Ureter (tissue), 1 donor: ENCODE measurements around the gene ADM5. TPM values are rescaled to one million over a fixed set of nuclear protein-coding genes. Genes with fewer than 3 reads are reported as not detected.

Experiments
- DNase-seq: peaks from one replicate; pipeline ENCODE4 v3.0.0-alpha.2; 2020; ENCODE audit warnings: low spot score
- total RNA-seq: library from RNA; stranded (reverse); gene quantifications from one replicate; pipeline ENCODE4 v1.2.4, GENCODE V29; 2023
- donor health status: DM: yes; HTN: yes; CAD: no.

ADM5 gene
- total RNA-seq, 1 donor from 2014 or later: 4.1 TPM

GRCh38 chr19:49658566-49659442, 30.6 kb upstream of the ADM5 start:
- DNase-seq: no peak

DNA sequence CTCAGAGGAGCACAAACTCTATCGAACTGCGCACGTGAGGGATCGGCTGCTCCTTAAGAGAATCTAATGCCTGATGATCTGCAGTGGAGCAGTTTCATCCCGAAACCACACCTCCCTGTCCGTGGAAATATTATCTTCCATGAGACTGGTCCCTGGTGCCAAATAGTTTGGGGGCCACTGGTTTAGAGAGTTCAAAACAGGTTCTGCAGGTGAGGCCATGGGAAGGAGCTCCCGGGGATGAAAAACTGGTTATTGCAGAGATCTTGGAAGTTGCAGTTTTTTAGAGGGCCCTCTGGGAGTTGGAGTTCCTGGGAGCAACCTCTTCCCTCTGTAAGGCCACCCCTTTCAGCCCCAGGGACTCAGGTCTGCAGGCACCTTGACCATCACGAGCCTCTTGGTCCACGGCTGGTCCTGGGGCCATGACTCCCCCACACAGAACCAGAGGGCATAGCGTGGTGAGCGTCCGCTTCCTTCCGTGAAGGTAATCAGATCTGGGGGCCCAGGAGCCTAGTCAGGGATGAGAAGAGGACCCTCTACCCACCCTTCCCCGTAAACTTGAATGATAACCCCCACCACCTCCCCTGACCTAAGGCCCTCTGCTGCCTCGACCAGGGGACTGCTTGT, 28.9 kb upstream of the ADM5 start:
- no peak for DNase-seq

DNA sequence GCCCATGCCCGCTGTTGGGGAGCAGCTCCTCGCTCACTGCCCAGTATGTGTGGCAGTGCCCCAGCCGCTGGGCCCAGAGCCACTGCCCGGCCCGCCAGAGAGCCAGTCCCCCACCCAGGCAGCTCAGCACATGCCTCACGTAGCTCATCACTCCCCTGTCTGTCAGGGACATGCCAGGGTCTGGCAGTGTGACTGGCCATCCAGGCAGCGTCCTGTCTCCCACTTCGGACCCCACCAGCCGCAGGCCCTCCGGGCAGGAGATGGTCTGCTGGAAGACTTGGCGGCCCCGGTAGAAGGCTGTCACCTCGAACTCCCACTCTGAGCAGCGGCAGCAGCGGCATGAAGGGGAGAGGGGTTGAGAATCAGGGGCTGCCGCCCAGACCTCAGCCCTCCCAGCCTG, 27.4 kb upstream of the ADM5 start:
- DNase-seq: no peak

GRCh38 chr19:49663224-49663623, 26.2 kb upstream of the ADM5 start:
- no peak for DNase-seq

- peak; percentile 94 for DNase-seq
Measured at GRCh38 chr19:49664171-49665035, 25.0 kb upstream of the ADM5 start.

DNA sequence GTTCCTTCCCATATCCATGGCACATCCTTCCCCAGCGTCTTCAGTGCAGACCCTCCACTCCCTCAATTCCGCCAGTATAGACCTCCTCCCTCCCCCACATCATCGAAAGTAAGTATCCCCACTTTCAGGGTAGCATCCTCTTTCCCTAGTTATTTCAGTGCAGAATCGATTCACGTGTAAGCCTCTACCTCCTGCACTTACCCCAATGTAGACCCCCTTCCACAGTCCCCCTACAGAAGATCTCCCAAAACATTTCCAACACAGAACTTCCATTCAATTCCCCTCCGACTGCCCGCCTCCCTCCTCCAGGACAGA, 24.4 kb upstream of the ADM5 start:
- no peak for DNase-seq

DNA sequence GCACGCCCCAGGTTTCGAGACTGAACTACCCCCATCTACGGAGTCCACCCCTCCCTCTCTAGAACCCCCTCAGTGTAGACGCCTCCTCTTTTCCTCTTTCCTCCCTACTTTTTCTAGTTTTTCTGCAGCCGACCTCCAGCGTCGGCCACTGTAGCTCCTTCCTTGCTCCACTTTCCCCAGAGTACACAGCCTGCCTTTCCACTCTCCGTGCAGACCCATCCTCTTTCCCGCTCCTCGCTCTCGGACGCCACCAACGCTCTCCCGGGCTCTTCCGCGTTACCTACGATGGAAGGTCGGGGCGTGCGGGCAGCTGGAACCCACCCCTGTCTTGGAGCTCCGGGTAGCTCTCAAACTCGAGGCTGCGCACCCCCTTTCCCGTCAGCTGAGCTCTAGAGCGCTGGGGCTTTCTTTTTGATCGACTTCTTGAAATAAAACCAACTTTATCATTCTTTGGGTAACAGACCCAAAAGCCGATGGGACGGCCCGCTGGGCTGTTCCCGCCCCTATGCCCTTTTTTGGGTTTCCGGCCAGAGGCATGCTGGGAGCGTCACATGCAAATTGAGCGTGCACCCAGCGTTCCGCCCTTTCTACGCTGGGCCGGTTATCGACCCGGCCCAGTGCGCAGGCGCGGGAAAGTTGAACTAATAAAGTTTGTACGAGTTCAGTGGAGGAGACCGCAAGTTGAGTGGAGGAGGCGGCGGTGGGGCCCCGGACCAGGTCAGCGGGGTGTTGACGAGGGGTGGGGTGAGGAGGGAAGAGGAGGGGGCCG, 23.9 kb upstream of the ADM5 start, which contains the start of the genes BCL2L12 and IRF3:
TSS of gene BCL2L12 (plus strand) at position 583 of the 769 bp plus-strand sequence. CDS start 760 bp downstream, outside the sequence.
TSS of gene IRF3 (minus strand) at position 507 of the 769 bp plus-strand sequence. CDS start 1,019 bp downstream, outside the sequence.
- peak; percentile 99 for DNase-seq

GRCh38 chr19:49666120-49666444, 23.3 kb upstream of the ADM5 start:
- no peak for DNase-seq

GRCh38 chr19:49667473-49667872, 21.9 kb upstream of the ADM5 start:
- DNase-seq: no peak

- DNase-seq: no peak
Measured at GRCh38 chr19:49669516-49669915, 19.9 kb upstream of the ADM5 start.

GRCh38 chr19:49672131-49672919, 17.1 kb upstream of the ADM5 start:
- DNase-seq: peak; percentile 69

GRCh38 chr19:49676136-49676783, 13.1 kb upstream of the ADM5 start:
- peak; percentile 91 for DNase-seq

GRCh38 chr19:49676784-49677230, 12.6 kb upstream of the ADM5 start:
- DNase-seq: peak; percentile 100

DNA sequence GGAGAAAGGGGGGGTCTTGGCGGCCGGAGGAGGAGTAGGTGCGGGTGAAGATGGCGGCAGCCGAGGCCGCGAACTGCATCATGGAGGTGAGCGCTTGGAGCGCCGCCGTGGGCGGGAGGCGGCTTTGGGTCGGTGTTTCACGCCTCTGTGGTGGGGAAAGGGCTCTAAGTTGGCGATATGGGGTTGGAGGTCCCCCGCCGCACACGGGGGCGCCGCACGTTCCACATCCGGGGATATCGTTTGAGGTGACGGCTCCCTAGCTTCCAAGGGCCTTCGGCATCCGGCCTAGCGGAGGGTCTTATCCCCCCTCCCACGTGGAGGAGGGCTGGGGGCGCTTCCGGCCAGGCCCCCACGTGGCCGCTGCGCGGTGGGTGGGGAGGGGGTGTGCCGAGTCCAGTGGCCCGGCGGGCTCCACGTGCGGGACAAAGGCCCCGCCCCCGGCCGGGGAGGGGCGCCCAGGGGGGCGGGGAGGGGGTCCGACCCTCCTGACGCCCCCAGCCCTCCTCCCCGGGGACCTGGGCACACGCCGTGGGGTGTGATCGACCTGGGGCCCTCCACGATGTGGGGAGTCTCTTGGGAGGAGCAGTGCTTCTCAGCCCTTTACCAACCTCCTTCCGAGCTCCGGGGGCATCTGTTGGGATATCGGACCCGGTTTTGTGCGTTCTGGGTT, 12.0 kb upstream of the ADM5 start, which contains the start of gene PRMT1:
TSS of gene PRMT1 (plus strand) at position 41 of the 670 bp plus-strand sequence. CDS start at position 51, 10 bp downstream.
- no peak for DNase-seq

DNA sequence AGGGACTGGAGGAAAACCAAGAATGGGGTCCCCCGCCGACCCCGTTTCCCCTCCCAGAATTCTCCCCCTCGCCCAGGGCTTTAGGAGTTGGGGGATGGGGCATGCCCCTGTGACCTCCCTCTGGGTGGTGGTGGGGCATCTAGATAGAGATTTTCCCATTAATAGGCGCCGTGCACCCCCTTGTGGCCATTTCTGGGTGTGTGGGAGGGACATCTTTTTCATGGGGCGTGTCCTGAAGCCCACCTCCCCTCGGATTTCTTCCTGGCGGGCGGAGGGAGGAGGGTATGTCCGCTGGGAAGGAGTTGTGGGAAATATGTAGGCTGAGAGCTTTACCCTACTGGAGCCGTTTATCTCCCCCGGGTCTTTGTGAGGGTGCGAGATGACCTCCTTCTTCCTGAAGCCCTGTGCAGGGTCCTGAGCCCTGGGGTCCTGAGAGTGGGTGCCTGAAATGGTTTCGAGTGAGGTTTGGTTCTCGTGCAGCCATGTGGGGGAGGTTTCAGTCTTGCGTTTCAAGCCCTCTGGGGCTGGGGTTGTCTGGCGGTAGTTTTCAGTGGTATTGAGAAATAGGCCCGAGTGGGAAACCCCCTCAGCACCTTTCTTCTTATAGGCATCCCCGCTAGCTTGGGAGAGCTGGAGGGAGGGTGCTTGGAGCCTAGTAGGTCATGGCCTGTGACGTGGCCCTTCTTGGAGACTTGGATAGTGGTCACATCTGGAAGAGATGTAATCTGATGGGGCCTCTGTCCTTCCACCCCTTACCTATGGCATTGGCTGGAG, 11.3 kb upstream of the ADM5 start:
- DNase-seq: peak; percentile 85

DNA sequence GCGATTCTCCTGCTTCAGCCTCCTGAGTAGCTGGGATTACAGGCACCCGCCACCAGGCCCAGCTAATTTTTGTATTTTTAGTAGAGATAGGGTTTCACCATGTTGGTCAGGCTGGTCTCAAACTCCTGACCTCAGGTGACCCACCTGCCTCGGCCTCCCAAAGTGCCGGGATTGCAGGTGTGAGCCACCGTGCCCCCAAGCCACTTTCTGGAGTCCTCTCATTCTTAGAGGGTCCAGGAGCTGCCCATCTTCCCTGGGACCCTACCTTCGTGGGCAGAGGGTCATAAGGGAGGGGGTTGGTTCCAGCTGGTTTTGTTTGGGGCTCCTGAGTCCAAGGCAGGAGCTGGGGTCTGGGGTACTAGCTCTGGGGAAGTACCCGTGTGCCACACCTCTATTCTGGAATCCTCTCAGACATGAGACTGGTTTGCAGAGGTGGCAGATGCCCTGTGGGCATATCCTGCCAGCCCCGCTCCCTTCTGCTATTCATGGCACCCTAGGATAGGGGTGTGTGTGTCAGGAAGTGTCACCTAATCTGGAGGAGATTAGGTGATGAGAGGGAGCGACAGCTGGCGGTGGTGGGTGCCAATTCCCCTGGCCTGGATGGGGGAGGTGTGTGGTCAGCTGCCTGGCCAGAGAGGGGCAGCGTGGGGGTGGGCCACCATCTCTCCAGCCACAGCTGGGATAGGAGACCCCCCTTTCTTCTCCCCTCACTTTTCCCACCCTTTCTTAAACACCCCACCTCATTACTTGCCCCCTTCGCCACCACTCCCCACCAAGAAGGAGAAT, 10.2 kb upstream of the ADM5 start:
- DNase-seq: no peak

- DNase-seq: no peak
Measured at GRCh38 chr19:49679771-49680413, 9.5 kb upstream of the ADM5 start.
